ENCODE measurements around the gene APBA1. TPM values are rescaled to one million over a fixed set of nuclear protein-coding genes. Genes with fewer than 3 reads are reported as not detected.

APBA1 gene
- total and polyA plus RNA-seq, 2 donors (not counting 3 experiments of a cell fraction or from before 2014, with no cell fraction given) = 6.1 to 11.3 TPM

- Histone ChIP-seq H3K27ac (ENCODE audit: insufficient read depth, low read depth, low read length) (no peak overlapping the region), H3K9me1 (replicated peaks; ENCODE audit: control insufficient read depth, extremely low read depth, insufficient read depth, low read length) (no peaks in the 10 kb centered on the region), H3K4me2 (ENCODE audit: insufficient read depth, low read length) (no peak overlapping the region), H3K9me3 (replicated peaks; ENCODE audit: control insufficient read depth, insufficient read depth, low read length) (no peaks in the 10 kb centered on the region), H3K9ac (replicated peaks; ENCODE audit: extremely low read depth, insufficient read depth, low read length) (no peak overlapping the region), H3K4me1 (ENCODE audit: control insufficient read depth, extremely low read depth, insufficient read depth, low read length) (peaks cover 8% of the 10 kb centered on the region), H3K27me3 (ENCODE audit: control insufficient read depth in 2 of 2, insufficient read depth in 2 of 2, low read length in 2 of 2) (peaks cover 0 to 7% of the 10 kb centered on the region in 2 experiments), H2AFZ (ENCODE audit: low read depth, low read length) (no peak overlapping the region), H3K4me3 (replicated peaks in 1 of 3; ENCODE audit: insufficient read depth in 1 of 3, low read depth in 1 of 3, low read length in 3 of 3) (no peak overlapping the region), H3K36me3 (ENCODE audit: control insufficient read depth in 2 of 2, extremely low read depth in 1 of 2, insufficient read depth in 2 of 2, low read length in 2 of 2) (no peaks in the 10 kb centered on the region), H3K79me2 (ENCODE audit: control insufficient read depth, insufficient read depth, low read length) (no peaks in the 10 kb centered on the region), H4K20me1 (replicated peaks; ENCODE audit: control insufficient read depth, extremely low read depth, insufficient read depth, low read length) (no peaks in the 10 kb centered on the region)
- TF ChIP-seq MYC (IDR thresholded peaks at IDR 0.05; ENCODE audit: low read depth, low read length) (no peak), JUN (IDR thresholded peaks at IDR 0.05; ENCODE audit: borderline replicate concordance, insufficient read depth, insufficient read length, low read depth) (no peak), POLR2AphosphoS5 (IDR thresholded peaks at IDR 0.05; ENCODE audit: insufficient read depth, low read depth, low read length) (no peak)
- dilution Hi-C loops (cut with MboI; ENCODE audit: extremely low pct_ligation_motif_present, low sequenced_read_pairs) = no loop called here
- FAIRE-seq = no peak
- BruUV-seq (replicated peaks) = no TSS peak
- ChIA-PET POLR2A (no interaction called here), CTCF (interaction anchor here (4.0 kb wide), 1 partner anchor 110 kb away, joined by 21 read pairs; no protein-coding TSS in a partner anchor)
- no peak for DNase-seq (ENCODE audit: low read depth, low spot score)
- intact Hi-C loops (cut with micrococcal nuclease) = no loop called here
These were observed 139.8 kb downstream of the APBA1 start for GRCh38 chr9:69532396-69532795.

GRCh38 chr9:69527454-69527853 is 144.7 kb downstream of the APBA1 start:
- peaks cover 4 to 11% of the 10 kb centered on the region in 2 experiments for H3K27me3 ChIP-seq (ENCODE audit: control insufficient read depth in 2 of 2, insufficient read depth in 2 of 2, low read length in 2 of 2)
- no peak for TF ChIP-seq JUN (IDR thresholded peaks at IDR 0.05; ENCODE audit: borderline replicate concordance, insufficient read depth, insufficient read length, low read depth)
- TF ChIP-seq MAX (IDR thresholded peaks at IDR 0.05; ENCODE audit: insufficient read depth, insufficient read length) = no peak
- no peak for TF ChIP-seq POLR2AphosphoS5 (IDR thresholded peaks at IDR 0.05; ENCODE audit: insufficient read depth, low read depth, low read length)
- H3K27ac ChIP-seq (ENCODE audit: insufficient read depth, low read depth, low read length) = no peak overlapping the region
- no peaks in the 10 kb centered on the region for H3K4me1 ChIP-seq (ENCODE audit: control insufficient read depth, extremely low read depth, insufficient read depth, low read length)
- ChIA-PET CTCF (no interaction called here), POLR2A (no interaction called here)
- FAIRE-seq = no peak
- BruUV-seq (replicated peaks) = no TSS peak
- dilution Hi-C loops (cut with MboI; ENCODE audit: extremely low pct_ligation_motif_present, low sequenced_read_pairs) (no loop called here), intact Hi-C loops (cut with micrococcal nuclease) (no loop called here)
- no peaks in the 10 kb centered on the region for H3K79me2 ChIP-seq (ENCODE audit: control insufficient read depth, insufficient read depth, low read length)
- no peak overlapping the region for H3K4me3 ChIP-seq (replicated peaks in 1 of 3; ENCODE audit: insufficient read depth in 1 of 3, low read depth in 1 of 3, low read length in 3 of 3)
- H3K9ac ChIP-seq (replicated peaks; ENCODE audit: extremely low read depth, insufficient read depth, low read length) = no peak overlapping the region
- H2AFZ ChIP-seq (ENCODE audit: low read depth, low read length) = no peak overlapping the region
- no peak for DNase-seq (ENCODE audit: low read depth, low spot score)
- no peaks in the 10 kb centered on the region for H3K9me3 ChIP-seq (replicated peaks; ENCODE audit: control insufficient read depth, insufficient read depth, low read length)
- no peaks in the 10 kb centered on the region for H3K36me3 ChIP-seq (ENCODE audit: control insufficient read depth in 2 of 2, extremely low read depth in 1 of 2, insufficient read depth in 2 of 2, low read length in 2 of 2)
- no peaks in the 10 kb centered on the region for H4K20me1 ChIP-seq (replicated peaks; ENCODE audit: control insufficient read depth, extremely low read depth, insufficient read depth, low read length)
- no peak overlapping the region for H3K4me2 ChIP-seq (ENCODE audit: insufficient read depth, low read length)
- no peaks in the 10 kb centered on the region for H3K9me1 ChIP-seq (replicated peaks; ENCODE audit: control insufficient read depth, extremely low read depth, insufficient read depth, low read length)
